Esophagus muscularis mucosa (tissue), 3 donors: ENCODE measurements around the gene XPNPEP1.

Experiments
- POLR2AphosphoS5 ChIP-seq, 2 donors: sonication (generic); formaldehyde crosslinking; IDR thresholded peaks; one replicate each; pipeline ENCODE4 v1.6.1; 2017; ENCODE audit warnings: antibody characterized with exemption in 2 of 2
- TF ChIP-seq, protein P1 (sequence below), 3 experiments: fragments of 200-600 bp in 2 of 3; fragments of 450-650 bp in 1 of 3; sonication (generic) in 2 of 3; IDR thresholded peaks; one replicate each; pipeline ENCODE4 v1.5.1; 2017 to 2019; ENCODE audit warnings: antibody characterized with exemption in 3 of 3, mild to moderate bottlenecking in 2 of 3, moderate library complexity in 1 of 3

DNA sequence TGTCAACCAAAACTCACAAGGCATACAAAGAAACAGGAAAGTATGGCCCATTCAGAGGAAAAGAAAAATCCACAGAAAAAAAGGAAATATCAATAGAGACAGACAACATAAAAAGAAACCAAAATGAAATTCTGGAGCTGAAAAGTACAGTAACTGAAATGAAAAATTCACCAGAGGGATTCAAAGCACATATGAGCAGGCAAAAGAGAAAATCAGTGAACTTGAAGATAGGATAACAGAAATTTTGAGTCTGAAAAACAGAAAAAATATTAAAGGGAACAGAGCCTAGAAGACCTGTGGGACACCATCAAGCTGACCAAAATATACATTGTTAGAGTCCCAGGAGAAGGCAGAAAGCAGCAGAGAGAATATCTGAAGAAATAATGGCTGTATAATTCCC is 60.6 kb downstream of the XPNPEP1 start:
- TF ChIP-seq, protein P1, sequence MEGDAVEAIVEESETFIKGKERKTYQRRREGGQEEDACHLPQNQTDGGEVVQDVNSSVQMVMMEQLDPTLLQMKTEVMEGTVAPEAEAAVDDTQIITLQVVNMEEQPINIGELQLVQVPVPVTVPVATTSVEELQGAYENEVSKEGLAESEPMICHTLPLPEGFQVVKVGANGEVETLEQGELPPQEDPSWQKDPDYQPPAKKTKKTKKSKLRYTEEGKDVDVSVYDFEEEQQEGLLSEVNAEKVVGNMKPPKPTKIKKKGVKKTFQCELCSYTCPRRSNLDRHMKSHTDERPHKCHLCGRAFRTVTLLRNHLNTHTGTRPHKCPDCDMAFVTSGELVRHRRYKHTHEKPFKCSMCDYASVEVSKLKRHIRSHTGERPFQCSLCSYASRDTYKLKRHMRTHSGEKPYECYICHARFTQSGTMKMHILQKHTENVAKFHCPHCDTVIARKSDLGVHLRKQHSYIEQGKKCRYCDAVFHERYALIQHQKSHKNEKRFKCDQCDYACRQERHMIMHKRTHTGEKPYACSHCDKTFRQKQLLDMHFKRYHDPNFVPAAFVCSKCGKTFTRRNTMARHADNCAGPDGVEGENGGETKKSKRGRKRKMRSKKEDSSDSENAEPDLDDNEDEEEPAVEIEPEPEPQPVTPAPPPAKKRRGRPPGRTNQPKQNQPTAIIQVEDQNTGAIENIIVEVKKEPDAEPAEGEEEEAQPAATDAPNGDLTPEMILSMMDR (IDR thresholded peaks at IDR 0.05), result no peak
- TF ChIP-seq POLR2AphosphoS5 (IDR thresholded peaks at IDR 0.05), result no peak
